ENCODE measurements around the gene BCL2L1.

Gene BCL2L1

GRCh38 chr20:31723319-31724078, 831 bp upstream of the BCL2L1 start:
- peak; percentile 100 for DNase-seq

GRCh38 chr20:31723069-31723318, 326 bp upstream of the BCL2L1 start:
- no peak for DNase-seq

- peak; percentile 51 for DNase-seq
These were observed 1.0 kb downstream of the BCL2L1 start for GRCh38 chr20:31721408-31722256.

DNA sequence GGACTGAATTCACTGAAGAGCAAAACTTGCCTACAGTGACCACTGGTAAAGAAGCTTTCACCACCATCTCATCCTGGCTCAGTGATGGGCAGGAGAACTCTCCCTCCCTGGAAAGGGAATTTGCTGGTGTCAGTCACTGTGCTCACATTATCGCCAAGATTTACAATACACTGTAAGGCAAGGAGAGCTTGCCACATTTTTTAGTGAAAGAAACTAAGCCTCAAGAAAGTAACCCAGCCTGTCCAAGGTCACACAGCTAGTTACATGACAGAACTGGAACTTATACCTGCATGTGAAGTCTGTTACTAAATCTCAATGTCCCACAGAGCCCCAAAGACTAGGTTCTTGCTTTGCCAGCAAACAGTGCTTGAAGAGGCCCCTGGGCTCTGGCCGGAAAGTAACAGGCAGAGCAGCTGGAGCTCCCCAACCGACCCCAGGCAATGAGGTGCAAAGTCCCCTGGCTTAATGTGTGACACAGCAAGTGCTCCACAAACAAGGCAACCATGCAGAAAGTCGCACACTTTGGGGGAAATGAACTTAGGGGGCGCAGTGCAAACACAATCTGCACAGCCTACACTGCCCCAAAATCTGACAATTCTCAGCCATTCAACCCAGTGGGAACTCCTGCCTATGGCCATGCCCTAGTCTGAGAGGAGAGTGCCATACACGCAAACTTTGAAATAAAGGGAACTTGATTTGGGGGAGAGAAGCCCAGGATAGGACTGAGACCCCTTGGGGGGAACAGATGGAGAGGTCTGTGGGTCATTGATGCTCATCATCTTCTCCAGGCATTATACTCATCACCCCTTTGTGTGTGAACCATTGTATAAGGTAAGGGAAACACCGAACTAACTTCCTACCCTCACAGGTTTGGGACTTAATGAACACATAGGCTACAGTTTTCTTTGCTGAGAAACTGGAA, 1.9 kb downstream of the BCL2L1 start:
- no peak for DNase-seq

- no peak for DNase-seq
These were observed 2.8 kb downstream of the BCL2L1 start for GRCh38 chr20:31719644-31720485.

- no peak for DNase-seq
These were observed 3.6 kb downstream of the BCL2L1 start for GRCh38 chr20:31718952-31719643.

DNA sequence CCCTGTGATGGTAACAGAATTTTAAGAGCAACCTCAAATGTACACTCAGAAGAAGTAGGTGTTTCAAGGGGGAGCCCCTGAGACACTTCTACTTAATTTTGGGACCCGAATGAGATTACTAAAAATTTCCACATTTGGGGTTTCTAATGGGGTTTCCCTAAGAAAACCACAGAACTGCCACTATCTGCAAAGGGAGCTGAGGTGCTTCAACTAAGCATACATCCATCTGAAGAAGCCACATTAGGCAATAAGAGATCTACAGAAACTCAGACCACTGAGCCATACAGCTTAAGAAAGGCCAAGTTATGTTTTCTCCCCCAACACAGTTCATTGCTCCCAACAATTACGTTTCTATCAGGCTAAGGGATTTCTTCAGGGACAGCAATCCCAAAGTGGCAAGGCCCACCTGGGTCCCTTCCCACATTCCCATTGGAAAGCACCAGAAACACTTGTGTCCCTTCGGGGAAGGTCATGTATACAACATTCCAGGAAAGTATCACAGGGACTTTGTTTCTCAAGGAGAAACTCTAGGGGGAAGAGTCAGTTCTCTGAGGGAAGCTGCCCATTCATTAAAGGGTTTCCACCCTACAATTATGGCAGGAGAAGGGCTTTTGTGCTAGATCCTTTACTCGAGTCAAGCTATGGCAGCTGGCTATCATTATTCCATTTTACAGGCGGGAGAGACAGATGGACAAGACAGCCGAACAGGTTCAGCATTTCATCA, 5.0 kb downstream of the BCL2L1 start:
- DNase-seq, result no peak

GRCh38 chr20:31716818-31717477, 5.7 kb downstream of the BCL2L1 start:
- DNase-seq, result no peak

GRCh38 chr20:31716351-31716750, 6.3 kb downstream of the BCL2L1 start:
- DNase-seq, result no peak

GRCh38 chr20:31715766-31716165, 6.9 kb downstream of the BCL2L1 start:
- DNase-seq, result no peak

GRCh38 chr20:31713312-31714273, 9.1 kb downstream of the BCL2L1 start:
- no peak for DNase-seq

DNA sequence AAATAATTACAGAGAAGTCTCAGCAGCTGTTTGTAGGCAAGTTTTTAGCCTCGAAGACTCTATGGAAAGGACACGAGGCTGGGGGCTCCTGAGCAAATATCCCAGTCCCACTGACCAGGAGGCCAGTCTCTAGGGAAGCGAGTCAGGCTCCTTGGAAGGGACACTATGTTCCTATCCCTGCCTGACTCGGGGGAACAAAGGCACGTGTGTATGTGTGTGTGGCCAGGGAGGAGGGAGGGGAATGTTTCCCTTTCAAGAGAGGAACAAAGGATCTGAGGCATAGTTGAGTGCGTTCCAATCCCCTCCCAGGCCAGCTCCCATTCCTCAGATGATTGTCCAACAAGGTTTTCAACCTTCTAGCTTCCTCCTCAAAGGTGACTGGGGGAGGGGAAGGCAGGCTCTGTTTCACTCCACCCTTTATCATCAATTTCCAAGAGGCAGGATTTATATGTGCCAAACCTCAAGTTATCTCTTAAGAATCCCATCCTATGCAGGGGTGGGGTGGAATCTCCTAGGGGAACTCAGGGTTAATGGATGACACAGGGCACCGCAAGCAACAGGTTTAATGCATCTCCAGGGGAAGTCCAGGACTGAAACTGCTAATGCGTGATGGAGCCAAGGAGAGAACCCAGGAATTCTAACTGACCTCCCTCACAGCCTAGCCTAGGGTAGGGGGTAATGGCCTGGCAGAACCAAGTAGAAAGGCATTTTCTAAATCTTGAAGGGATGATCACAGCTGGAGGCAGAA, 9.9 kb downstream of the BCL2L1 start:
- peak; percentile 50 for DNase-seq

- peak; percentile 90 for DNase-seq
These were observed 10.5 kb downstream of the BCL2L1 start for GRCh38 chr20:31712112-31712553.

DNA sequence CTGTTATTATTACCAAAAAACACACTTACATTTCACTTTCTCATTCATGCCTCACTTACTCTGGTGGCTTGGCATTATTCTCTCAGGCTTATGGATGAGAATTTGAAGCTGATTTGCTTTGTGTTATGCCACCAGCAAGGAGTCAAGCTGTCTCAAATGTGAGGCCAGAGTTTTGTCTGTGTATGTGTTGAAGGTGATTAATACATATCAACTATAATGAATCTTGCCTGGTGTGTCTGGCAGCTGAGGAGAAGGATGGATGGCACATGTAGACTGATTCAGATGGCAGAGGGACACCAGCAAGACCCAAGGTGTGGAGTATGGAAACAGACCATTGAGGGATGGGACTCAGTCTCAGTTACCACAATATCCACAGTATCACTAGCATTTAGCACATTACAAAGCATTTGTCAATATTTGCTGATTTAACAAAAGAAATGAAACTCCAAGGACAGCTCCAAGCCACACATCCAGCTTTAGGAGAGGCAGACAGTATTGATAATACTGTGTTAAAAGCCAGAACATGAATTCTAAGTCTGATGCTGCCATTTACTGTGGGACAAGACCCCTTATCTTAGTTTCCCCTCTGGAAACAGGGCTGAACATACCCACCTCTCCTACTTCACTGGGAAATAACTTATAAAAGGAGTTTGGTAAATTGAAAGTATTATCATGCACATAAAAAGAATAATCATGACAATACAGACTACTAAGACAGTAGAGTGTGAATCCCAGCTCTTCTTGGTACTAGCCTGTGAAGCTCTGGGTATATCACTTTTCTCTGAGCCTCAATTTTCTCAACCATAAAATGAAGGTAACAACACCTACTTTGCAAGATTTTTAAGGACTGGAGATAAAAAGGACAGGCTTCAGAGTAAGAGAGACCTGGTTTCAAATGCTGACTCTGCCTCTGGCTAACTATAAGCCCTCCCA, 11.2 kb downstream of the BCL2L1 start:
- DNase-seq, result peak; percentile 47

GRCh38 chr20:31710423-31711108, 12.1 kb downstream of the BCL2L1 start:
- peak; percentile 73 for DNase-seq

DNA sequence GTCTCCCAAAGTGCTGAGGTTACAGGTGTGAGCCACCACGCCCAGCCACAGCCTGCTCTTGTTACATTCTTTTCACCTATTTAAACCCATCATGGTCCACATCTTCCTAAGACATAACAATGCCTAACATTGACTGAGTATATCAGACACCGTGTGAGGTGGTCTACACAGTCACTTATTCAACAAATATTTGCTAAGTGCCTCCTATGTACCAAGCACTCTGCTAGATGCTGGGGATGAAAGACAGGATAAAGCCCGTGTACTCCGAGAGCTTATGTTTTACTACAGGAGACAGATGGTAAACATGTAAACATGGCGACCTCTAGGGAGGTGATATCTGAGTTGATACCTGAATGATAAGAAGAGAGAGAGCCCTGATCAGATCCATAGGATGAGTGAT, 12.7 kb downstream of the BCL2L1 start:
- peak; percentile 48 for DNase-seq
